ENCODE measurements around the gene OR2G3.

- no peak for TF ChIP-seq CTCF (IDR thresholded peaks at IDR 0.05)
- TF ChIP-seq POLR2A (IDR thresholded peaks at IDR 0.05) = no peak
Observed at GRCh38 chr1:247605286-247605685, at the start of gene OR2G3.

All from upper lobe of left lung (tissue), 4 donors.